ENCODE data around the gene EPHX1.
"Not testable (repeated sequence)": the region's sequence is repeated elsewhere in the genome, so short reads cannot be mapped to it uniquely, and the experiment has no call there.

The EPHX1 gene

GRCh38 chr1:225882694-225883615 lies 73.0 kb downstream of the EPHX1 start:
- Histone ChIP-seq H3K4me1 (ENCODE audit: control insufficient read depth, insufficient read depth, low read length) (peaks cover 27% of the 10 kb centered on the region), H3K4me2 (ENCODE audit: low read length) (peak overlapping the region; percentile 98), H3K4me3 (ENCODE audit: low read length) (peak overlapping the region; percentile 99), H3K36me3 (ENCODE audit: insufficient read depth, low read length) (no peaks in the 10 kb centered on the region), H3K27me3 (ENCODE audit: control insufficient read depth, insufficient read depth, low read length) (no peaks in the 10 kb centered on the region), H3K9me3 (replicated peaks; ENCODE audit: low read length) (no peaks in the 10 kb centered on the region), H3K9ac (ENCODE audit: low read depth, low read length) (peak overlapping the region; percentile 97)

- peak overlapping the region; percentile 98 for H3K4me2 ChIP-seq (ENCODE audit: low read length)
- no peaks in the 10 kb centered on the region for H3K9me3 ChIP-seq (replicated peaks; ENCODE audit: low read length)
- no peak overlapping the region for H3K9ac ChIP-seq (ENCODE audit: low read depth, low read length)
- H3K4me3 ChIP-seq (ENCODE audit: low read length) = no peak overlapping the region
- H3K36me3 ChIP-seq (ENCODE audit: insufficient read depth, low read length) = no peaks in the 10 kb centered on the region
- H3K27me3 ChIP-seq (ENCODE audit: control insufficient read depth, insufficient read depth, low read length) = no peaks in the 10 kb centered on the region
- peaks cover 21% of the 10 kb centered on the region for H3K4me1 ChIP-seq (ENCODE audit: control insufficient read depth, insufficient read depth, low read length)
Measured at GRCh38 chr1:225883616-225884265, 73.8 kb downstream of the EPHX1 start.

- peaks cover 18% of the 10 kb centered on the region for H3K4me1 ChIP-seq (ENCODE audit: control insufficient read depth, insufficient read depth, low read length)
- H3K9ac ChIP-seq (ENCODE audit: low read depth, low read length) = no peak overlapping the region
- no peak overlapping the region for H3K4me3 ChIP-seq (ENCODE audit: low read length)
- H3K27me3 ChIP-seq (ENCODE audit: control insufficient read depth, insufficient read depth, low read length) = no peaks in the 10 kb centered on the region
- no peaks in the 10 kb centered on the region for H3K36me3 ChIP-seq (ENCODE audit: insufficient read depth, low read length)
- H3K4me2 ChIP-seq (ENCODE audit: low read length) = no peak overlapping the region
- no peaks in the 10 kb centered on the region for H3K9me3 ChIP-seq (replicated peaks; ENCODE audit: low read length)
Measured at GRCh38 chr1:225885336-225885735, 75.4 kb downstream of the EPHX1 start.

GRCh38 chr1:225886159-225887029 lies 76.5 kb downstream of the EPHX1 start:
- peaks cover 8% of the 10 kb centered on the region for H3K4me1 ChIP-seq (ENCODE audit: control insufficient read depth, insufficient read depth, low read length)

DNA sequence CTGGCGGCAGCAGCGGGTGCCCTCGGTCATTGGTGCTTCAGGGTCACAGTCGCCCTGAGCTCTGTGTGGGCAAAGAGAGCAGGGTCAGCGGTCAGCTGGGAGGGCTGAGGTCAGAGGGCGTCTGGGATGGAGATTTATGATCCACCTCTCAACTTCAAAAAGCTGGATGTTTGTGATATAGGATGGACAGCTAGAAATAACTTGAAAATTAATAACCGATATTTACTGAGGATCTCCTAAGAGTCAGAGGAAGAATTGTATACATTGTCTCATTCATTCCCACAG lies 77.0 kb downstream of the EPHX1 start:
- no peaks in the 10 kb centered on the region for H3K36me3 ChIP-seq (ENCODE audit: insufficient read depth, low read length)
- H3K4me2 ChIP-seq (ENCODE audit: low read length) = no peak overlapping the region
- H3K4me3 ChIP-seq (ENCODE audit: low read length) = no peak overlapping the region
- peaks cover 6% of the 10 kb centered on the region for H3K4me1 ChIP-seq (ENCODE audit: control insufficient read depth, insufficient read depth, low read length)
- H3K9me3 ChIP-seq (replicated peaks; ENCODE audit: low read length) = no peaks in the 10 kb centered on the region
- no peak overlapping the region for H3K9ac ChIP-seq (ENCODE audit: low read depth, low read length)
- H3K27me3 ChIP-seq (ENCODE audit: control insufficient read depth, insufficient read depth, low read length) = no peaks in the 10 kb centered on the region

More at GRCh38 chr1:225886159-225887029, 76.5 kb downstream of the EPHX1 start:
- no peaks in the 10 kb centered on the region for H3K36me3 ChIP-seq (ENCODE audit: insufficient read depth, low read length)
- H3K4me2 ChIP-seq (ENCODE audit: low read length) = no peak overlapping the region
- H3K27me3 ChIP-seq (ENCODE audit: control insufficient read depth, insufficient read depth, low read length) = no peaks in the 10 kb centered on the region
- H3K4me3 ChIP-seq (ENCODE audit: low read length) = no peak overlapping the region
- no peak overlapping the region for H3K9ac ChIP-seq (ENCODE audit: low read depth, low read length)
- no peaks in the 10 kb centered on the region for H3K9me3 ChIP-seq (replicated peaks; ENCODE audit: low read length)

GRCh38 chr1:225887554-225888288 lies 77.8 kb downstream of the EPHX1 start:
- H3K4me3 ChIP-seq (ENCODE audit: low read length); H3K9me3 ChIP-seq (replicated peaks; ENCODE audit: low read length); H3K36me3 ChIP-seq (ENCODE audit: insufficient read depth, low read length); H3K4me1 ChIP-seq (ENCODE audit: control insufficient read depth, insufficient read depth, low read length); H3K9ac ChIP-seq (ENCODE audit: low read depth, low read length); H3K4me2 ChIP-seq (ENCODE audit: low read length); H3K27me3 ChIP-seq (ENCODE audit: control insufficient read depth, insufficient read depth, low read length): not testable (repeated sequence)

DNA sequence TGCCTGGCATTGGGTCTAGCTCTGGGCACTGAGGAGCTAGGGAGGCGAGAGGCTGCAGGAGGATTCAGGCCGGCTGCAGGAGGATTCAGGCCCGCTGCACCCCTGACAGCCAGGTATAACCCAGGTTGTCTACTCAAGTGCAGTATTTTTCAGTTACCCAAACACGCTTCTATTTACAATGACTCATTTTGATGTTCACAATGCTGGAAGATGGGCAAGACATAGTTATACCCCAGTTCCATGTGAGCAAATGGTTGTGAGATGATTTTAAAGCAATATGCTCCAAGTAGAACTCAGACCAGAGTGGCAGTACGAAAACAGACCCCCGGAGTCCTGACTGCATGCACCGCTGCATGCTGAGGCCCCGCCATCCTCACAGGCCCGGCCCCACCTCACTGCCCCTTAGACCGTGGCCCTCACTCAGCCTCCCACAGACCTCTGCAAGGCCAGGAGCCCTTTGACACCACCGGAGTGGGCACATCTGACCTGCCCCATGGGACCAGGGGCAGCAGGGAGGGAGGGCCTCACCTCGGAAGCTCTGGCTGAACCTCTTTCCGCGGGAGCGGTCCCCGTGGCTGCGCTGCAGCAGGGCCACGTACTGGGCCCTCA lies 78.5 kb downstream of the EPHX1 start:
- Histone ChIP-seq H3K36me3 (ENCODE audit: insufficient read depth, low read length) (no peaks in the 10 kb centered on the region), H3K4me1 (ENCODE audit: control insufficient read depth, insufficient read depth, low read length) (peaks cover under 1% of the 10 kb centered on the region), H3K9me3 (replicated peaks; ENCODE audit: low read length) (no peaks in the 10 kb centered on the region), H3K9ac (ENCODE audit: low read depth, low read length) (no peak overlapping the region), H3K4me3 (ENCODE audit: low read length) (no peak overlapping the region), H3K27me3 (ENCODE audit: control insufficient read depth, insufficient read depth, low read length) (no peaks in the 10 kb centered on the region), H3K4me2 (ENCODE audit: low read length) (no peak overlapping the region)

DNA sequence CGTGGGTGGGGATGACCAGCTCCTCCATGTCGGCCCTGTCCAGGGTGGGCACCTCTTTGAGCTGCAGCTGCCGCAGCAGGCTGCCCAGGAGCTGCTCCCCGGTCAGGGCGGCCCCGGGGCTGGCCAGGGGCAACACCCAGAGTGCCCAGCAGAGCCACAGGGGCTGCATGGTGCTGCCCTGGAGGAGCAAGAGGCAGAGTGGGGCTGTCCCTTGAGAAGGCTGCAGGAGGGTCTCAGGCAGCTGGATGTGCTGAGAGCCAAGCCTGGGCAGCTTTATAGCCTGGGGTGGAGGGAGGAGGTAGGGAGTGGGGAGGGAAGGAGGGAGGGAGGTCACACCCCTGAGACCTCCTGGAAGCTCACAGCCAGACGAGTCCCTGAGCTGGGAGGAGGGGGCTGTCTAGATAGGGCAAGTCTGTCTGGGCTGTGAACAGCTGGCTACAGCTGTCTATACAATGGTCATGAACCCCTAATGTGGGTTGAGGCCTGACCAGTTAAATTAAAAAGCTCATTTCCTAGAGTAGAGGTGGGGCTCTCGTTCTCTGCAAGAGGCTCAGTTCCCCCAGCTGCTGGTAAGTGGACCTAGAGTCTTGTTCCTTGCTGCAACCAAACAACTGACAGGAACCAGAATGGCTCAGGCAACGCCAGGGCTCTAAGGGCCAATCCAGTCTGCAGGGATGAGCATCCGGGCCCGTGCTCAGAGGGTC lies 79.1 kb downstream of the EPHX1 start, which contains the start of gene LEFTY1:
Gene LEFTY1 (minus strand): TSS at position 249 of the 704 bp plus-strand sequence. CDS start 80 bp downstream, at position 169.
- Histone ChIP-seq H3K4me3 (ENCODE audit: low read length) (no peak within 1 kb of the TSS), H3K4me2 (ENCODE audit: low read length) (no peak within 1 kb of the TSS), H3K27me3 (ENCODE audit: control insufficient read depth, insufficient read depth, low read length) (no peaks in the 10 kb centered on the region), H3K36me3 (ENCODE audit: insufficient read depth, low read length) (no peaks in the 10 kb centered on the region), H3K9me3 (replicated peaks; ENCODE audit: low read length) (no peaks in the 10 kb centered on the region), H3K9ac (ENCODE audit: low read depth, low read length) (no peak within 1 kb of the TSS), H3K4me1 (ENCODE audit: control insufficient read depth, insufficient read depth, low read length) (no peaks in the 10 kb centered on the region)

- no peaks in the 10 kb centered on the region for H3K4me1 ChIP-seq (ENCODE audit: control insufficient read depth, insufficient read depth, low read length)
- H3K9me3 ChIP-seq (replicated peaks; ENCODE audit: low read length) = no peaks in the 10 kb centered on the region
- no peak overlapping the region for H3K9ac ChIP-seq (ENCODE audit: low read depth, low read length)
- H3K36me3 ChIP-seq (ENCODE audit: insufficient read depth, low read length) = no peaks in the 10 kb centered on the region
- no peaks in the 10 kb centered on the region for H3K27me3 ChIP-seq (ENCODE audit: control insufficient read depth, insufficient read depth, low read length)
- H3K4me3 ChIP-seq (ENCODE audit: low read length) = no peak overlapping the region
- H3K4me2 ChIP-seq (ENCODE audit: low read length) = no peak overlapping the region
Measured at GRCh38 chr1:225889743-225890142, 79.8 kb downstream of the EPHX1 start.

Measured in skeletal muscle satellite cell (primary cell).